A549 (cell line): ENCODE results near the gene NOS1.

Experiments
- HDAC2 ChIP-seq: fragments of 200-600 bp; sonication (generic); IDR thresholded peaks from 2 replicates; pipeline ENCODE4 v1.6.1; 2016
- HOXA7 ChIP-seq: fragments of 250-450 bp; sonication (Bioruptor Pico); IDR thresholded peaks from 2 replicates; pipeline ENCODE4 v1.5.0; 2020; ENCODE audit warnings: mild to moderate bottlenecking, moderate library complexity
- JUNB ChIP-seq: fragments of >200 bp; sonication (Bioruptor Twin); formaldehyde crosslinking; IDR thresholded peaks from 2 replicates; pipeline ENCODE4 v1.6.1; 2016
- POLR2A ChIP-seq: IDR thresholded peaks from 2 replicates; pipeline ENCODE4 v1.6.1; 2012; ENCODE audit warnings: mild to moderate bottlenecking, low read length
- TP53 ChIP-seq: fragments of 250-450 bp; sonication (Bioruptor Pico); IDR thresholded peaks from 2 replicates; pipeline ENCODE4 v1.5.0; 2021; ENCODE audit warnings: mild to moderate bottlenecking, moderate library complexity
- TF ChIP-seq, protein P1 (sequence below): fragments of >200 bp; sonication (Bioruptor Twin); formaldehyde crosslinking; IDR thresholded peaks from 3 replicates; pipeline ENCODE4 v1.5.1; 2016

- TF ChIP-seq POLR2A, result no peak
- TF ChIP-seq, protein P1, sequence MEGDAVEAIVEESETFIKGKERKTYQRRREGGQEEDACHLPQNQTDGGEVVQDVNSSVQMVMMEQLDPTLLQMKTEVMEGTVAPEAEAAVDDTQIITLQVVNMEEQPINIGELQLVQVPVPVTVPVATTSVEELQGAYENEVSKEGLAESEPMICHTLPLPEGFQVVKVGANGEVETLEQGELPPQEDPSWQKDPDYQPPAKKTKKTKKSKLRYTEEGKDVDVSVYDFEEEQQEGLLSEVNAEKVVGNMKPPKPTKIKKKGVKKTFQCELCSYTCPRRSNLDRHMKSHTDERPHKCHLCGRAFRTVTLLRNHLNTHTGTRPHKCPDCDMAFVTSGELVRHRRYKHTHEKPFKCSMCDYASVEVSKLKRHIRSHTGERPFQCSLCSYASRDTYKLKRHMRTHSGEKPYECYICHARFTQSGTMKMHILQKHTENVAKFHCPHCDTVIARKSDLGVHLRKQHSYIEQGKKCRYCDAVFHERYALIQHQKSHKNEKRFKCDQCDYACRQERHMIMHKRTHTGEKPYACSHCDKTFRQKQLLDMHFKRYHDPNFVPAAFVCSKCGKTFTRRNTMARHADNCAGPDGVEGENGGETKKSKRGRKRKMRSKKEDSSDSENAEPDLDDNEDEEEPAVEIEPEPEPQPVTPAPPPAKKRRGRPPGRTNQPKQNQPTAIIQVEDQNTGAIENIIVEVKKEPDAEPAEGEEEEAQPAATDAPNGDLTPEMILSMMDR, result no peak
- no peak for TF ChIP-seq HOXA7 (CRISPR knock-in tag)
- TF ChIP-seq TP53, result no peak
- TF ChIP-seq JUNB, result no peak
- no peak for TF ChIP-seq HDAC2
Observed at GRCh38 chr12:117167769-117168168, 193.7 kb downstream of the NOS1 start.
